T-helper 1 cell treated with Interleukin-12 subunit alpha and Interleukin-12 subunit beta and Interleukin-4 antibody, amounts not matched to agents 30 ng/mL and 1 ng/mL, for 36 hours (primary cell): ENCODE measurements around the gene MYOM3. TPM values are rescaled to one million over a fixed set of nuclear protein-coding genes. Genes with fewer than 3 reads are reported as not detected.
"Not testable (repeated sequence)": the region's sequence is repeated elsewhere in the genome, so short reads cannot be mapped to it uniquely, and the experiment has no call there.

Experiments used
- intact Hi-C: fragments of 100-400 bp; cut with micrococcal nuclease; formaldehyde crosslinking; loops from one replicate; pipeline ENCODE4 v1.15.1; 2024
- total RNA-seq: library from RNA; stranded (reverse); gene quantifications from 2 replicates; pipeline ENCODE4 v1.2.3, GENCODE V29; 2022

The MYOM3 gene
- total RNA-seq, 1 donor from 2014 or later: not detected

GRCh38 chr1:24074817-24075589, 36.9 kb downstream of the MYOM3 start:
- intact Hi-C loops: no loop called here

DNA sequence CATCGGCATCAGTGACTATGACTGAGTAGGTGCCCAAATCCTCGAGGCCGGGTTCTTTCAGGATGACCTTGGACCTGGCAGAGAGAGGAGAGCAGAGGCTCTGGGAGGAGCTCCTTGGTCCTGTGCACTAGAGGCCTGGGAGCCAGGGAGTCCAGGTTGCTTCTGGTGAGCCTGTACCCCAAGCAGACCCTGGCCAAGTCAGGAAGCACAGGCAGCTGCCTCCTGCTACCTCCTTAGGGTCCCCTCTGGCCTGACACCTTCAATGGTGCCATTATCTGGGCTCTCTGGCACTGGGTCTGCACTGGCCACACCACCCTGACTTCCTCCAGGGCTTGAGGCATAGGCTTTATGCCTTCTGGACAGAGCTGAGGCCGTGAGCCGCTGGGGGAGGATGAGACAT, 37.7 kb downstream of the MYOM3 start:
- intact Hi-C loops: no loop called here

GRCh38 chr1:24071941-24072340, 40.0 kb downstream of the MYOM3 start:
- intact Hi-C loops: loop anchor here (2.0 kb wide), 2 partner anchors 319 to 563 kb away; no protein-coding TSS in a partner anchor

- intact Hi-C loops: loop anchor here (1.0 to 2.0 kb wide), 4 partner anchors 41 to 564 kb away; partner anchors contain the start of gene MYOM3
Observed at GRCh38 chr1:24070821-24071393, 41.0 kb downstream of the MYOM3 start.

DNA sequence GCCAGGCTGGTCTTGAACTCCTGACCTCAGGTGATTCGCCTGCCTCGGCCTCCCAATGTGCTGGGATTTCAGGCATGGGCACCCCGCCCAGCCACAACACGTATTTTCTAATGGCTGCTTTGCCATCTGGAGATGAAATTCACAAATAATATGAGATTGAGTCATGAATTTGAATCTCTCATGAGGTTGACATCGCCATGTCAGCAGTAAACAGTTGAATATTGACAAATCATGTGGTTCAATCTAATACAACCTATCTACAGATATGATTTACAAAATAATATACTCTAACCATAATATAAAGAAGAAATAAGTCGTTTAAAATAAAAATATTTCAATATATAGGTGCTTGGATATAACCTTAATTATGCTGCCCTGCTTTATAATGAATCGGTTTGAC, 42.1 kb downstream of the MYOM3 start:
- intact Hi-C loops: loop anchor here (1.0 to 2.0 kb wide), 4 partner anchors 42 to 565 kb away; partner anchors contain the start of gene MYOM3

- intact Hi-C loops: no loop called here
Observed at GRCh38 chr1:24067978-24068377, 44.0 kb downstream of the MYOM3 start.

DNA sequence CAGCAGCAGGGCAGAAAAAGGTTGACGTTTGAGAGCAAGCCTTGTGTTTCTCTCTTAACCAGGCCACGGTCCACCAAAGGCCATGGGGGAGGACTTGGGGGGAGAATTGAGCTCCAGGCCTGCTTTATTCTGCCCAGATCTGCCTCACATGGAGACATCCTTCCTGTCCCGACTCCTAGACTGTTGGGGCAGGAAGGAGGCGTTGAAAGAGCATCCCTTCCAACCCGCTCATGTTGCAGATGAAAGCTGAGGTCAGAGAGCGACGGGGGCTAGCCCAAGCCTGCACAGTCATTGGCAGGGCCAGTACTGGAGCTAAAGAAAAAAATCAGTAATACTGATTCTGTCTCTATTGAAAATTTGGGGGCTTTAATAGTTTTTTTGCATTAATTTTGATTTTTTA, 46.6 kb downstream of the MYOM3 start:
- intact Hi-C loops: no loop called here

DNA sequence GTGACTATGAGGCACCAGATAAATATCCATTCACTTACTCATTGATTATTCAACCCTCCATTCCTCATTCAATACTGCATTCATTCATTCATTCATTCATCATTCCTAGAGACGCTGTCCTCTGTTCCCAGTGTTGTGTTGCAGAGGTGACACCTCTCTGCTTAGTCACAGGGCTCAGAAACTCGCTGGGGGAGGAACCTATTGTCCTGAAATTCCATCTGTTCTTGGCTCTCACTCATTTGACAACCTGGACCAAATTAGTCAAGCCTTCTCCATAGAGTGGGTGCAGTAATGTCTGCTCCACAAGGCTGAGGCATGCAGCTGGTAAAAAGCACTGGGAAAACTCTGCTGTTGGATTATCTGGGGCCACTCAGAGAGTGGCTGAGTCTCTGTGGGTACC, 49.7 kb downstream of the MYOM3 start:
- intact Hi-C loops: no loop called here

GRCh38 chr1:24060482-24060881, 51.5 kb downstream of the MYOM3 start:
- intact Hi-C loops: no loop called here

DNA sequence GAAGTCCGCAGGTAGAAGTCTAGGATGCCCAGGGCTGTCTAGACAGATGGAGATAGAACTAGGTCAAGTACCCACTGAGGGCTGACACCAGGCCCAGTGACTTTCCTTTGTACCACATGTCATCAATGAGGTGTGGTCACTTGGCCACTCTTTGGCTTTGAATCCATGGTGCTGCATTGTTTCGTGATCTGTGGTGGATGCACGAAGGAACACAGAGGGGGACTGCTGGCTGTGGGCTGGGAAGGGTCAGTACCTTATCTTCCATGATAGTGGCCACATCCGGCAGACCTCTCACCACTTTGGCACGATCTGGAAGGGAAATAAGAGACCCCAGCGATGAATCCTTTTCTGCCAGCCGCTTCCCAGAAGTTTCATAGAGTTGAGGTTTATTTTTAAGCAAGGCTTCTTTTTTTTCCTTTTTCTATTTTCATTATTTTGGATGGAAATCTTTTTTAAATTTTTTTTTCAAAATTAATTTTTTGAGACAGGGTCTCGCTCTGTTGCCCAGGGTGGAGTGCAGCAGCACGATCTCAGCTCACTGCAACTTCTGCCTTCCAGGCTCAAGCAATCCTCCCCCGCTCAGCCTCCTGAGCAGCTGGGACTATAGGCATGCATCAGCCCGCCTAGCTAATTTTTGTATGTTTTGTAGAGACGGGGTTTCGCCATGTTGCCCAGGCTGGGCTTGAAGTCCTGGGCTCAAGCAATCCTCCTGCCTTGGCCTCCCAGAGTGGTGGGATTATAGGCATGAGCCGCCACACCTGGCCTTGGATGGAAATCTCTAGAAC, 53.1 kb downstream of the MYOM3 start:
- intact Hi-C loops: no loop called here

DNA sequence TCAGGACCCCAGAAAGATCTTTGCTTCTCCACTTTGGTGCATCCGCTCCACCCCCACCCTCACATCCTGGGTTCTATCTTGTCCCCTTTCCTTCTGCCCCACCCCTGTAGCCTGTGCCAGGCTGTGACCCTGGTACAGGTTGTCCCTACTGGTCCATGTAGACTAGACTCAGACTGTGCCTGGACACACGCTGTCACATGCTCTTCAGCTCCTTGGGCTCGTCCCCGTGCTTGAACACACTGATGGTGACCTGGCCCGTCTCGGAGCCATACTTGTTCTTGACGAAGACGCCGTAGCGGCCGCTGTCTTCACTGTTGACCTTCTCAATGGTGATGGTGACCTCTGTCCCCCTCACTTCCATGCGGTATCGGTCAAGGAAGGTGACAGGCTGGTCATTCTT, 54.8 kb downstream of the MYOM3 start:
- intact Hi-C loops: no loop called here

- intact Hi-C loops: no loop called here
Observed at GRCh38 chr1:24055681-24056080, 56.3 kb downstream of the MYOM3 start.

DNA sequence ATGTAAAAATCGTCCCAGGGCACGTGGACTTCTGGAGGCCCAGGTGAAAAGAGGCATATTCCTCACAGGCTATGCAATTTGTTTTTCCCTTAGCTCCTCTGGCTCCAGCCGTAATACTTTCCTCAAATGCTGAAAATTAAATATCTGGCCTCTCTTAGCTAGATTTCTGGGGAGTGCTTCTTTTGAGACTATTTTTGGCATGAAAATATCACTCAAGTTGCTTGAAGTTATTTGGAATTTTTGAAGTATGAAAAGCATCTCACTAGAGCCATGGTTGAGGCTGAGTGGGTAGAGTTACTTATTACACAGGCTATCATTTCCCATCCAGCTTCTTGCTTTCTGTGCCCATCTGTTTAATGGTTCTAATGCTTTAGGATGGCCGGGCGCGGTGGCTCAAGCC, 59.7 kb downstream of the MYOM3 start:
- intact Hi-C loops: no loop called here

- intact Hi-C loops: no loop called here
Observed at GRCh38 chr1:24051206-24051945, 60.6 kb downstream of the MYOM3 start.

DNA sequence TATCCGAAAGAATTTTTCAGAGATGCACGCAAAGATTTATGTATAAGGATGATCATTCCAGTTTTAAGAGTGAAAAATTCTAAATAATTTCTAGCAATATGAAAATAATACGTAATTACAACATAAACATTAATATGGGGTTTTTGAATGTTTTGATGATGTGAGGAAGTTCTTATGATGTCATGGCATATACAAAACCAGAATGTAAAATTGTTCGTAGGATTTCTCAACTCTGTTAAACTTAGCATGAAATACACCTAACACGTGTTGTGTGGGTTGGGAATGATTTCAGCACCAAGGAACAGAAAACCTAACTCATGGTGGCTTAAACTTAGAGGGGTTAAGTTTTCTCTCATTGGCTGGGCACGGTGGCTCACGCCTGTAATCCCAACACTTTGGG, 62.2 kb downstream of the MYOM3 start:
- intact Hi-C loops: no loop called here

GRCh38 chr1:24048894-24049293, 63.0 kb downstream of the MYOM3 start:
- intact Hi-C loops: not testable (repeated sequence)

DNA sequence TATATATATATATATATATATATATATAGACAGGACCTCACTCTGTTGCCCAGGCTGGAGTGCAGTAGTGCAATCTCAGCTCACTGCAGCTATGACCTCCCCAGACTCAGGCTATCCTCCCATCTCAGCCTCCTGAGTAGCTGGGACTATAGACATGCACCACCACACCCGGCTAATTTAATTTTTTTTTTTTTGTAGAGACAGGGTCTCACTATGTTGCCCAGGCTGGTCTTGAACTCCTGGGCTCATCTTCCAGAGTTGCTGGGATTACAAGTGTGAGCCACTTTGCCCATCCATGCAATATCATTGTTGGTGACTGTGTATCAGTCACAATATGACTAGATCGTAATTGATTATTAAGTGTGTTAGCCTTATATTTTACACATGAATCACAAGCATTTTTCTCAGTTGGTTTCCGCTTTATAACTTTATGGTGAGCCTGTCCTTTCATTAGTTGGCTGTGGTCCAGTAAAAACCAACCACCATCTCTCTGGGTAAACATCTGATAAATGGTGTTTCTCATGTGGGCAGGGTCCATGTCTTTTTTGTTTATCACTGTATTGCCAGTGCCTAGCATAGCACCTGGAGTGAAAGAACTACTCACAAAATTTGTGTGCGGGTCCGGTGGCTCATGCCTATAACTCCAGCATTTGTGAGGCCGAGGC, 63.6 kb downstream of the MYOM3 start:
- intact Hi-C loops: no loop called here

DNA sequence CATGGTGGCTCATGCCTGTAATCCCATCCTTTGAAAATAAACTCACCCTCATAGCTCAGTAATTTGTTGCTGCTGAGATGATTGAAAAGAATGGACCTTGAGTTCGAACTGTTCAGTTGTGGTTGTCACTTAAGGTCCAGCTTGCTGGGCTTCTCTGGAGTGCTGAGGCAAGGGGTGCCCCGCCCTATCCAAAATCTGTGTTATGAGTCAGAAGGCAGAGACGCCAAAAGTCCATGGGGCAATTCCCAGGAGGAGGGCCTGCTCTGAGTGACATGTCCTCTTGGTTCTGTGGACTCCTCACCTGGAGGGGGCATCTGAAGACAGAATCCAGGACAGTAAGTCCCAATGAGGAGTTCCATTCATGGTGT, 64.8 kb downstream of the MYOM3 start:
- intact Hi-C loops: no loop called here

GRCh38 chr1:24045771-24046170, 66.2 kb downstream of the MYOM3 start:
- intact Hi-C loops: no loop called here

DNA sequence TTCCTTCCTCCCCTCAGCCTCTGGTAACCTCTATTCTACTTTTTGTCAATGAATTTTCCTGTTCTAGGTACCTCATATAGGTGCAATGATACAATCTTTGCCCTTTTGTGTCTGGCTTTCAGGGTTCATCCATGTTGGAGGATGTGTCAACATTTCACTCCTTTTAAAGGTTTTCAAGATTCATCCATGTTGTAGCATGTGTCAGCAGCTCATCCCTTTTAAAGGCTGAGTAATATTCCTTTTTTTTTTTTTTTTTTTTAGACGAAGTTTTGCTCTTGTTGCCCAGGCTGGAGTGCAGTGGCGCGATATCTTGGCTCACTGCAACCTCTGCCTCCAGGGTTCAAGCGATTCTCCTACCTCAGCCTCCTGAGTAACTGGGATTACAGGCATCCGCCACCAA, 67.3 kb downstream of the MYOM3 start:
- intact Hi-C loops: not testable (repeated sequence)
